HG03565 (cell line): ENCODE data around the gene IL4I1.

Experiments used
- ATAC-seq: cut with Tn5 transposase; IDR thresholded peaks from one replicate; pipeline ENCODE4 v1.9.1; 2021; ENCODE audit warnings: mild to moderate bottlenecking, moderate library complexity; ENCODE audit not compliant: unreplicated experiment

IL4I1 gene

GRCh38 chr19:49852631-49853126, 44.0 kb downstream of the IL4I1 start:
- ATAC-seq, result no peak

GRCh38 chr19:49851456-49852259, 45.0 kb downstream of the IL4I1 start:
- ATAC-seq, result peak; percentile 3

GRCh38 chr19:49850487-49851342, 46.0 kb downstream of the IL4I1 start, which contains the start of gene PTOV1:
Gene PTOV1 (plus strand): TSS chr19:49851159.
- peak; percentile 58 for ATAC-seq

- ATAC-seq, result no peak
Measured at GRCh38 chr19:49850221-49850486, 46.5 kb downstream of the IL4I1 start.

GRCh38 chr19:49849433-49850220, 47.1 kb downstream of the IL4I1 start:
- ATAC-seq, result no peak

GRCh38 chr19:49848938-49849337, 47.7 kb downstream of the IL4I1 start:
- no peak for ATAC-seq

GRCh38 chr19:49847731-49848696, 48.7 kb downstream of the IL4I1 start:
- no peak for ATAC-seq

GRCh38 chr19:49846408-49846807, 50.3 kb downstream of the IL4I1 start:
- no peak for ATAC-seq

- ATAC-seq, result no peak
Measured at GRCh38 chr19:49845414-49845813, 51.3 kb downstream of the IL4I1 start.

- no peak for ATAC-seq
Measured at GRCh38 chr19:49844138-49845095, 52.3 kb downstream of the IL4I1 start.

- ATAC-seq, result no peak
Measured at GRCh38 chr19:49843265-49843664, 53.4 kb downstream of the IL4I1 start.

GRCh38 chr19:49840736-49841249, 55.9 kb downstream of the IL4I1 start:
- ATAC-seq, result no peak

GRCh38 chr19:49840321-49840720, 56.4 kb downstream of the IL4I1 start:
- no peak for ATAC-seq

GRCh38 chr19:49839713-49840112, 57.0 kb downstream of the IL4I1 start:
- ATAC-seq, result no peak
